Tongue (tissue), 2 donors: ENCODE data around the gene CDH13. TPM values are rescaled to one million over a fixed set of nuclear protein-coding genes. Genes with fewer than 3 reads are reported as not detected.

Source experiments
- DNase-seq: peaks from one replicate; pipeline ENCODE4 v3.0.0-alpha.2; 2015
- total RNA-seq: library from RNA; depleted of rRNA; stranded (reverse); fragments of >200 nt; gene quantifications from one replicate; pipeline ENCODE4 v1.2.3, GENCODE V29; 2014

Gene CDH13
- total RNA-seq, 1 donor from 2014 or later: 106 TPM

DNA sequence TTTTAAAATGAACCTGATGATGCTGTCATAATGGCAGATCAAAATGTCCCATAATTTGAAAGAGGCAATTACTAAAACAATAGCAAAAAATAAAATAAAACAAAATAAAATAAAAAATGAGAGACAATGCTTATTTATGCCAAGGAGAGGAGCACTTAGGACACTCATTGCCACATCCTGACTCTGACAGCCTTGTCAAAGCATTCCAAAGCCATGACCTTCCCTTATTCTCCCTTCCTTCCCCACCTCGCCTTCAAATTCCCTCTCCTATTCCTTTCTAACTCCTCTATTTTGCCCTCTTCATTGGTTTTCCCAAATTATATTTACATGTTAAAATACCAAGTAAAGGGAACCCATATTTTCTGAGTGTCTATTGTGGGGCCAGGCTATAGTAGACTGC lies 220.0 kb downstream of the CDH13 start:
- no peak for DNase-seq

DNA sequence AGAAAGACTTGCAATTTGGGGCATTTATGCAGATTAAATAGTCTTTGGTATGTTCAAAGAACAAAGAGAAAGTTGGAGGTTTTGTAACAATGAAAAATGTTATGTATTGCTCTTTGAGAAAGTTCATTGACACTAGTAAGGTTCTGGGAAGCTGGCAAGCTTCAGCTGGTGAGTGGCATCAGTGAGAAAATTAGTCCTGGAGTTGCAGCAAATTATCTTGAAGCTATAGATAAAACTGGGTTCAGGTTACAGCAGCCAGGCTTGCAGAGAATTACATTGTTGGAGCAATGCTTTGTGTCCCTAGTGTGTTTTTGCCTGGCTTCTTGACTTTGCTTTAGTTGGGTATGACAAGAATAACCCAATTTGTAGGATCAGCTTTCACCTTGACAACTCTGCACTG lies 221.2 kb downstream of the CDH13 start:
- peak; percentile 26 for DNase-seq

DNA sequence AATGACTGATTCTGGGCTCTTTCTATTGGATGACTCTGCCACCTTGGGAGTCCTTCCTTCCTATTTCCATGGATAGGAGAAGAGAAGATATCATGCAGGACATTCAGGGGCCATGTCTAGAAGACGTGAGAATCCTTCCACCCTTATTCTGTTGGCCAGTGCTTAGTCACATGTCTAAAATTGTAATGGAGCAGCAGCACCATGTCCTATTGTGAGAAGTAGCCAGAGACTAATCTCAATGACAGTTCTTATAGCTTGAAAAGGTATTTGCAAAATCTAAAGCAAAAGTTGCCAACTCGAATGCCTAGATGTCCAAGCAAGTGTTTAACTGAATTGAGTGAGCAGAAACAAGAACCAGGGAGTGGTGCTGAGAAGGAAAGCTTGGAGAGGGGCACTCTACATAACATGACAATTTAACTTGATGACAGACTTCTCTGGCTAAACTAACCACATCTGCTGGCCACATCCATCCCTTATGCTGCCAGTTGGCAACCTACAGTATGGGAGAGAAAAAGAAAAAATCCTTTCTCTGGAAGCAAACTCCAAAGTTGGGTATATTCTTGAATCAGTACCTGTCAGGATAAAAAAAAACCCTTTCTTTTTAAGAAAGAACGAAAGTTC lies 225.7 kb downstream of the CDH13 start:
- DNase-seq: peak; percentile 56

GRCh38 chr16:82855471-82855870 lies 228.7 kb downstream of the CDH13 start:
- no peak for DNase-seq

- peak; percentile 88 for DNase-seq
These were observed 231.1 kb downstream of the CDH13 start for GRCh38 chr16:82857693-82858365.

- no peak for DNase-seq
These were observed 232.9 kb downstream of the CDH13 start for GRCh38 chr16:82859662-82860061.

- DNase-seq: no peak
These were observed 233.3 kb downstream of the CDH13 start for GRCh38 chr16:82860071-82860470.

DNA sequence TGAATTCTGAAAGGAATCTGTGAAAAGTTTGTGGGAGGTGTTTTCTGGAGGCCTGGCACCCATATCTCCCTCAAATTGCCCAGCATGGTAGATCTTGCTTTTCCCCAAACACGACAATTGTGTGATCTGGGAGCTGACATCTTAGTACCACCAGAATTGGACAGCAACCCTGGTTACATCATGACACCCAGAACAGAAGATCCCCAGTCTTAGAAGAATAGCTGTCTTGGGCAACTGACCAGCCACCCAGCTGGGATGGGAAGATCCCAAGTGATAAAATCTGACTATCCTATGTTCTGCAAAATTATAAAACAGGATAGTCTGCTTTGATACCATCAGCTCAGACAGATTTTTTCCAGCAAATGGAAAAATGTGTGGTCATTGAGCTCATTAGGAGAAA lies 235.3 kb downstream of the CDH13 start:
- DNase-seq: no peak

DNA sequence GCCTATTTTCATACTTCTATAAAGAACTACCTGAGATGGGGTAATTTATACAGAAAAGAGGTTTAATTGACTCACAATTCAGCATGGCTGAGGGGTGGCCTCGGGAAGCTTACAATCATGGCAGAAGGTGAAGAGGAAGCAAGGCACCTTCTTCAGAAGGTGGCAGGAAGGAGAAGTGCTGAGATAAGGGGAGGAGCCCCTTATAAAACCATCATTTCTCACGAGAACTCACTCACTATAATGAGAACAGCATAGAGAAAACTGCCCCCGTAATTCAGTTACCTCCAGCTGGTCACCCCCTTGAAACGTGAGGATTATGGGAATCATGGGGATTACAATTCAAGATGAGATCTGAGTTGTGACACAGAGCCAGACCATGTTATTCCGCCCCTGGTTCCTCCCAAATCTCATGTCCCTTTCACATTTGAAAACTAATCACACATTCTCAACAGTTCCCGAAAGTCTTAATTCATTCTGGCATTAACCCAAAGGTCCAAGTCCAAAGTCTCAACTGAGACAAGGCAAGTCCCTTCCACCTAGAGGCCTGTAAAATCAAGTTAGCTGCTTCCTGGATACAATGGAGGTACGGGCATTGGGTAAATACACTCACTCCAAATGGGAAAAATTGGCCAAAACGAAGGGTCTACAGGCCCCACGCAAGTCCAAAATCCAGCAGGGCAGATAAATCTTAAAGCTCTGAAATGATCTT lies 237.7 kb downstream of the CDH13 start:
- no peak for DNase-seq

DNA sequence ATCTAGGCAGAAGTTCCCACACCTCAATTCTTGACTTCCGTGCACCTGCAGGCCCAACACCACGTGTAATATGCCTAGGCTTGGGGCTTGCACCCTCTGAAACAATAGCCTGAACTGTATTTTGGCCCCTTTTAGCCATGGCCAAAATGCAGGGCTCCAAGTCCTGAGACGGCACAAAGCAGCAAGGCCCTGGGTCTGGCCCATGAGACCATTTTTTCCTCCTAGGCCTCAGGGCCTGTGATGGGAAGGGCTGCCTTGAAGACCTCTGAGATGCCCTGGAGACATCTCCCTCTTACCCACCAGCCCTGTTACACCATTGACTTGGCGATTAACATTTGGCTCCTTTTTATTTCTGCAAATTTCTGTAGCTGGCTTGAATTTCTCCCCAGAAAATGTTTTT lies 238.6 kb downstream of the CDH13 start:
- DNase-seq: no peak

DNA sequence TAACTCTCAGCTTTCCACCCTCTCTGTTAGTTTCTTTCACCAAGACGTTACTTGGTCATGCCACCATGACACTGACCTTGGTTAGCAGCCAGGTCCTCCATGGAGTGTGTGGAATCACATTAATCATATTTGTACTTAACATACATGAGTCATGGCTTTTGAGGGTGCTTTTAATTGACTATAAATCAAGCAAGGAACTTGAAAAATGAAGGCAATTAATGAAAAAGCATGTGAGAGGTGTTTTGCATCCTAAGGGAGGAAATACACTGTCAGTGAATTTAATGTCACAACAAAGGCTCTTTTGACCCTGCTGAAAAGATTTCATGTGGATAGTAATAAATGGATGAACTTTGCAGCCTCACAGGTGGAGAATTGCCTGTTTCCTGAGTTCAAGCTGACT lies 240.7 kb downstream of the CDH13 start:
- DNase-seq: no peak

DNA sequence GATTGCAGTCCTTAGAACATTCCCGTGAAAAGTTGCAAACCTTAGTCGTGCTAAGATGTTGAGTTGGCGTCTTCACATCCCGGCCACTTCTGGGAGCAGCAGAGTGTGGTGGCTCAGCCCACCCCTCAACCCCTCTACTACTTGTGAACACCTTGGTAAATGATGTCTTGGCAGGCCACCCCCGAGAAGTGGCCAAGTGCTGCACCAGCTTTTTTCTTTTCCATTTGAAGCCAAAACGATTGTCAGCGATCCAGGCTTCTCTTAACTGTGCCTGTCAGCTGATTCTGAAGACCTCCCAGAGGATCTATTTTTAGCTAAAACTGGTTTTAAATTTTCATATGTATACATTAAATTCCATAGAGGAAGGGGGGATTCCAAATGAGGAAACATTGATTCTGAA lies 247.5 kb downstream of the CDH13 start:
- no peak for DNase-seq

GRCh38 chr16:82874672-82875071 lies 247.9 kb downstream of the CDH13 start:
- DNase-seq: no peak

DNA sequence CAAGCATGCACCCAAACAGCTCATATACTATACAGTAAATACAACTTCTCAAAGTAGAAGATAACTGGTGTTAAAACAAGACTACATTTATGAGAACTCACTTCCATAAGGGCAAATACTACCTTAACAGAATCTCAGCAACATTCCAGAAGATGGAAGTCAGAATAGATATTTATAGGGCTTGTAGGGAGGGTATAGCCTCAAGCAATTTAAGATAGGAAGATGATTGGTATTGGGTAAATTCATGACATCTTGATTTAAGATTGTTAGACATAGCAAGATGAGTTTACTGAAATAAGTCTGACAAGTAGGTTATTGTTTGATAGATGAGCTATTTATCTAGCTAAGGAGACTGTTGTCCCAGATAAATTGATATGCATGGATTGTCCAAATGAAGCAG lies 250.2 kb downstream of the CDH13 start:
- no peak for DNase-seq

DNA sequence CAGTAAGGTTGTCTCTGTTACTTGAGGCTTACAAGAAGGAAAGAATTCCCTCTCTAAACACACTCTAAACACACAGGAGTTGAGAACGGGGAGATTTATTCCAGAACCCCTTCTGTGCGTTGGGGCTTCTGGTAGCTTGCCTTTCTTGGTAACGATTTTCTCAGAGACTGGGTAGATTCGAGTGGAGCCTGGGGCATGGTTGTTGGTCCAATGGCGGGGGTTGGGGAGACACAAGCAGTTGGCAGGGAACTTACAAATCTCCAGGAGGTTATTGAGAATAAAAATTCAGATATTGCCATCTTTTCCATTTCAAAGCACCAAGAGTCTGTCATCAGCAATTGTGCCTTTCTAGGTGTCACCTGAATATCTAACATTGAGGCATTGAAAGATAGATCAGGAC lies 251.7 kb downstream of the CDH13 start:
- no peak for DNase-seq

DNA sequence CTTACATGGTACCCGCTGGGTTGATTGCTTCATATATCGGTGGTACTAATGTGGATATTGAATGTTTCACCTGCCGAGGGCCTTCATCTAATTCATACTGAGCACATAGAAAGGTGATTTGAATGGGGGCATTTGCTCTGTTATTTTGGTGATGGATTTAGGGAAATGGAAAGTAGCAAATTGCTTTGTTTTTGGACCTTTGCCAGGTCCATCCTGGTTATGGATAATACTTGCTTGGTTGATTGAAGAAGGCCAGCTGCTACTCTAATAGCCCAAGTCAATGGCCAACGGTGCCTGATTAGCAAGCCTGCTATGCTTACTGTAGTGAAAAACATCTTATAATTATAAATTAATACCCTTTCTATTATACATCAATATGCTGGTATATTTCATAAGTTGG lies 253.6 kb downstream of the CDH13 start:
- peak; percentile 51 for DNase-seq

DNA sequence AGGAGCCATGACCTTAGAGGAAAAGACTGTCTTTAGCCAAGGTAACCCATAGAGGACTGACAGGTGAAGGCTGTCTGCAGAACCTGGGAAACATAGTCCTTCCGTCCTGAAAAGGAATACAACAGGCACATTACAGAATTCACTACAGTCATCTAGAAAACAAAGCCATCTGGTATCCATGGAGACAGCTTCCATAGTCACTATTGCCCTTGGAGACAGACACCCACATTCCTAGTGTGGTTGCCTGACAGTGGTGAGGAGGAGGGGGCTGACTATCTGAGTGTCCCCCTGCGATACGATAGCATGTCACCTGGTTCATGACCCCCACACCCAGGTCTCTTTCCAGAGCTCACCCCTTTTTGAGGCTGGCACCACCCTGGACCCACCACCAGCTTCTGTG lies 254.7 kb downstream of the CDH13 start:
- DNase-seq: no peak

DNA sequence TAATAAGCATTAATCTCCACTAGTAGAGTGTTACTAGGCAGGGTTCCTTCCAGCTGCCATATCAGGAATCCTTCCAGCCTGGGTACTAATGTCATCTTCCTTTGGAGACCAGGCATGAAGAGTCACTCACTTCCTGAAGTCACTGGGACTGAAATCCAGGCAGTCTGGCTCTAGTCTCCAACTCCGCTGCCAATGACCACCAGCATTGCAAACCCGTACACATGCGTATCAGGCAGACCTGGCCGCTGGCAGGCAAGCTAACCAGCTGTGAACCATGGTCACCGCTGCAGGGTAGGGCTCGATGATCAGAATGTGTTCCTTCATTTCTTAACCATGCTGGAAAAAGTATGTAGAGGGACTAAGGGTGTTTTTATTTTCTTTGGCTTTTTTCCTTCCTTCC lies 255.5 kb downstream of the CDH13 start:
- DNase-seq: peak; percentile 46

DNA sequence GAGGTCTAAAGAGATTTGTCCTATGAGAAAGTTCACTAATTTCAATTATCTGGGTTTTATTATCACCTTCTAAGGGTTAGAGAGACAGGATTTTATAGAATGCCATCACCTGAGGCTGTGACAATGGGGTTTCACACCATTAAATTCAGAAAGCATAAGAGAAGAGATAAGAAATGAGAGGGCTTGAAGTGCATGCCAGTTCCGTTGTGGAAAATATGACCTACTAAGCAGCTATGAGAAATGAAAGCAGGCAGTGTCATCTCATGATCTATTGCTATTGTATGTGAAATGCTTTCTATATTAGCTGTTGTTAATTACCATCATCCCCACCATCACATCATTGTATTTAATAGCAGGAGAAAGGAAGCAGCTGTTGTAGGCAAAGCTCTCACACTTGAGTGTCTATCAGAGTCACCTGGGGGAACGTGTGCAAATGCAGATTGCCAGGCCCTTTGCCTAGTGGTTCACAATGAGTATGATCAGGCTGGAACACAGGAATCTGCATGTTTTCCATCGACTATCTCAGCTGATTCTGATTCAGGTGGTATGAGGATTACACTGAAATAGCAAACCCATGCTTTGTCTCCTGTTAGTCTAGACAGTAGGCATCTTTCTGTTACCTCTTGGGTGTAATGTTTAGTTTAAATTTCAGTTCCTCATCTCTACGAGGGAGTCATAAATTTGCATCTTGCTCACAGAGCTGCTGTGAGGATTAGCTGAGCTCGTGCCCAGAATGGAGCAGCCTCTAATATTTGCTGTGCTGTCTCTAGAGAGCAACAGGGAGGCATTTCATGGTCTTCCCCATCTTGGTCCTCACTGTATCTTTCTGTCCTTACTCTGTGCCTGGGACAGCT lies 256.4 kb downstream of the CDH13 start:
- no peak for DNase-seq

GRCh38 chr16:82884320-82884898 lies 257.6 kb downstream of the CDH13 start:
- DNase-seq: no peak

- DNase-seq: no peak
These were observed 259.4 kb downstream of the CDH13 start for GRCh38 chr16:82886146-82886545.

DNA sequence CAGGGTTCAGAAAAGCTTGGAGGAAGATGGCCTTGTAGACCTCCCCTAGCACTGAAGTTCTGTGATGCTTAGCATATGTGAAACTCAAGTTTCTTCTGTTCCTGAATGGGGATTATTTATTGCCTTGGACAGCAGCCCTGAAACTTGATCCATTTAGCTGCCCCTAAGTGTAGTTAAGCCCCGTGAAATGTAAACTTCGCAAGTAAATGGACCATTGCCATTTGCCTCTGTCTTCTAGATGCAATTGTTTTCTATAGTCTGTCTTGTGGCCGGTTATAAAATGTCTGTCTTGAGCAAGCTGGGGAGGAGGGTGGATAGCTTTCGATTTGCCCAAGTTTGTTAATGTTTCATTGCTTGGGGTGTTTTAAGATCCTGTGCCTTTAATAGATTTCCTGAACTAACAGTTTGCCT lies 261.8 kb downstream of the CDH13 start:
- DNase-seq: peak; percentile 79
